Stimulated activated CD4-positive, alpha-beta T cell treated with anti-CD3 and anti-CD28 coated beads, Interleukin-15, amount 100 ng/mL, for 48 hours (primary cell): Measurements from ENCODE around the gene UGT2B7.
"Not testable (repeated sequence)": the region's sequence is repeated elsewhere in the genome, so short reads cannot be mapped to it uniquely, and the experiment has no call there.

Experiments used
- DNase-seq, 2 donors: peaks; one replicate each; pipeline ENCODE4 v3.0.0-alpha.2; 2020; ENCODE audit warnings: low read depth in 2 of 2

The UGT2B7 gene

GRCh38 chr4:69088473-69088872 lies 7.8 kb upstream of the UGT2B7 start:
- no peak for DNase-seq

GRCh38 chr4:69089388-69089787 lies 6.9 kb upstream of the UGT2B7 start:
- no peak for DNase-seq

GRCh38 chr4:69092190-69092589 lies 4.1 kb upstream of the UGT2B7 start:
- DNase-seq: no peak

- no peak for DNase-seq
Measured at GRCh38 chr4:69092980-69093568, 3.2 kb upstream of the UGT2B7 start.

GRCh38 chr4:69093681-69094080 lies 2.6 kb upstream of the UGT2B7 start:
- no peak for DNase-seq

- no peak for DNase-seq
Measured at GRCh38 chr4:69095301-69095731, 958 bp upstream of the UGT2B7 start.

- no peak for DNase-seq
Measured at GRCh38 chr4:69096810-69097209, 536 bp downstream of the UGT2B7 start.

- DNase-seq: no peak
Measured at GRCh38 chr4:69098470-69098869, 2.2 kb downstream of the UGT2B7 start.

GRCh38 chr4:69099910-69100309 lies 3.6 kb downstream of the UGT2B7 start:
- DNase-seq: no peak

- not testable (repeated sequence) for DNase-seq
Measured at GRCh38 chr4:69102668-69103067, 6.4 kb downstream of the UGT2B7 start.

- no peak for DNase-seq
Measured at GRCh38 chr4:69104719-69105275, 8.5 kb downstream of the UGT2B7 start.

GRCh38 chr4:69115151-69115850 lies 19.0 kb downstream of the UGT2B7 start:
- DNase-seq: not testable (repeated sequence)

GRCh38 chr4:69115851-69116213 lies 19.6 kb downstream of the UGT2B7 start:
- no peak for DNase-seq

- DNase-seq: no peak
Measured at GRCh38 chr4:69116645-69117321, 20.5 kb downstream of the UGT2B7 start.

GRCh38 chr4:69120870-69121269 lies 24.6 kb downstream of the UGT2B7 start:
- no peak for DNase-seq

GRCh38 chr4:69122476-69122875 lies 26.2 kb downstream of the UGT2B7 start:
- DNase-seq: no peak

- no peak for DNase-seq
Measured at GRCh38 chr4:69124941-69125340, 28.7 kb downstream of the UGT2B7 start.

GRCh38 chr4:69126024-69126423 lies 29.8 kb downstream of the UGT2B7 start:
- DNase-seq: no peak

GRCh38 chr4:69133993-69134392 lies 37.7 kb downstream of the UGT2B7 start:
- no peak for DNase-seq

- no peak for DNase-seq
Measured at GRCh38 chr4:69134471-69134870, 38.2 kb downstream of the UGT2B7 start.

GRCh38 chr4:69141320-69141719 lies 45.0 kb downstream of the UGT2B7 start:
- no peak for DNase-seq

GRCh38 chr4:69147334-69147733 lies 51.1 kb downstream of the UGT2B7 start:
- no peak for DNase-seq

- no peak for DNase-seq
Measured at GRCh38 chr4:69154021-69154420, 57.7 kb downstream of the UGT2B7 start.
